MV-4-11 (cell line): ENCODE results near the gene CATSPER2.
"Not testable (repeated sequence)": the region's sequence is repeated elsewhere in the genome, so short reads cannot be mapped to it uniquely, and the experiment has no call there.

Experiments
- DNase-seq: peaks from one replicate; lab custom pipeline; 2025; lab: John Stamatoyannopoulos, UW

Gene CATSPER2

GRCh38 chr15:43648649-43649429 is at the start of gene CATSPER2:
Gene CATSPER2 (minus strand): TSS chr15:43648844. CDS start chr15:43648061, 783 bp downstream.
- no peak for DNase-seq

GRCh38 chr15:43693148-43694022 is 44.7 kb upstream of the CATSPER2 start, which contains the start of gene CKMT1A:
Gene CKMT1A (plus strand): TSS chr15:43693859. CDS start chr15:43694051, 192 bp downstream.
- DNase-seq = not testable (repeated sequence)

GRCh38 chr15:43692679-43693078 is 44.0 kb upstream of the CATSPER2 start:
- DNase-seq = not testable (repeated sequence)

GRCh38 chr15:43689604-43690301 is 41.1 kb upstream of the CATSPER2 start:
- not testable (repeated sequence) for DNase-seq

GRCh38 chr15:43674175-43674574 is 25.5 kb upstream of the CATSPER2 start:
- DNase-seq = not testable (repeated sequence)

GRCh38 chr15:43666177-43666576 is 17.5 kb upstream of the CATSPER2 start:
- DNase-seq = not testable (repeated sequence)

GRCh38 chr15:43663333-43663732 is 14.7 kb upstream of the CATSPER2 start:
- not testable (repeated sequence) for DNase-seq

- DNase-seq = not testable (repeated sequence)
These were observed 13.6 kb upstream of the CATSPER2 start for GRCh38 chr15:43662293-43662692.

GRCh38 chr15:43659727-43660126 is 11.1 kb upstream of the CATSPER2 start:
- not testable (repeated sequence) for DNase-seq

- DNase-seq = not testable (repeated sequence)
These were observed 834 bp upstream of the CATSPER2 start for GRCh38 chr15:43649430-43649926.

- peak; percentile 27 for DNase-seq
These were observed 10.0 kb downstream of the CATSPER2 start for GRCh38 chr15:43638464-43639204.

- DNase-seq = not testable (repeated sequence)
These were observed 21.7 kb downstream of the CATSPER2 start for GRCh38 chr15:43626937-43627336.

GRCh38 chr15:43625106-43625505 is 23.5 kb downstream of the CATSPER2 start:
- no peak for DNase-seq

- DNase-seq = peak; percentile 25
These were observed 26.4 kb downstream of the CATSPER2 start for GRCh38 chr15:43622068-43622799.

- DNase-seq = not testable (repeated sequence)
These were observed 29.9 kb downstream of the CATSPER2 start, which contains the start of gene STRC for GRCh38 chr15:43618700-43619099. Gene STRC (minus strand): TSS chr15:43618800. CDS start chr15:43618722, 78 bp downstream.

- not testable (repeated sequence) for DNase-seq
These were observed 30.9 kb downstream of the CATSPER2 start for GRCh38 chr15:43617750-43618149.

GRCh38 chr15:43602233-43602632 is 46.4 kb downstream of the CATSPER2 start:
- not testable (repeated sequence) for DNase-seq

GRCh38 chr15:43600200-43600599 is 48.4 kb downstream of the CATSPER2 start:
- not testable (repeated sequence) for DNase-seq

GRCh38 chr15:43599131-43599530 is 49.5 kb downstream of the CATSPER2 start:
- not testable (repeated sequence) for DNase-seq
